HG02678 (cell line): ENCODE measurements around the gene NCSTN.

Experiments
- ATAC-seq: cut with Tn5 transposase; IDR thresholded peaks from one replicate; pipeline ENCODE4 v1.9.1; 2021; ENCODE audit warnings: mild to moderate bottlenecking, moderate library complexity; ENCODE audit not compliant: unreplicated experiment

The NCSTN gene

DNA sequence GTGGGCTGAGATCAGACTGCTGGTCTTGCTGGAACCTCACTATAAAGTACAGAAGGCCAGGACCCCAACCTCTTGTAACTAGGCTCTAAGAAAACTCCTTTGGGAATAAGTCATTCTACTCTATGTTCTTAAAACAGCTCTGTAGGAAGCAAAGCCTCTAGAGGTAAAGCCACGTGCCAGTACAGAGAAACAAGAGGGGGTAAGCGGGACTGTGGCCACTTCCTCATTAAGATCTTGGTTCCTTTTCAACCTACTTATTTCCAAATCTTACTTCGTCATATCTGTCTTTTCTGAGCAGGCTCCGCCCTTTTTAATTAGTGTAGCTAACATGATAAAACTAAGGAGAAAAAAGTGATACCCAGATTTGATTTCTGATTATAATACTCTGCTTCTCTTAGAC lies 3.8 kb downstream of the NCSTN start:
- peak; percentile 38 for ATAC-seq

DNA sequence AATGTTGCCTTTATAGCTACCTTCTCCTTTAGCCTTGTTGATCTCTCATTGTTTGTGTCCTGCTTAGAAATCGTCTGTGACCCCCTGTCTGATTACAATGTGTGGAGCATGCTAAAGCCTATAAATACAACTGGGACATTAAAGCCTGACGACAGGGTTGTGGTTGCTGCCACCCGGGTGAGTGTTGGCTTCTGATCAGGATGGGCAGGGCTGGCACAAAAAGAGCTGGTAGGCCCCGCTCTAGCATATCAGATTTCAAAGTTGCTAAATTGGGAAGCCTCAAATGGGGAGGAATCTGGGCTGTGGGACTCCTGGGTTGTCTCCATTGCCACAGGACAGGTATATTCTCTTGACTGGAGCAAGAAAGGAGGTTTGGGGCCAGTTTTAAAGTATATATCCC lies 8.4 kb downstream of the NCSTN start:
- no peak for ATAC-seq

- no peak for ATAC-seq
These were observed 9.4 kb downstream of the NCSTN start for GRCh38 chr1:160352555-160352954.

DNA sequence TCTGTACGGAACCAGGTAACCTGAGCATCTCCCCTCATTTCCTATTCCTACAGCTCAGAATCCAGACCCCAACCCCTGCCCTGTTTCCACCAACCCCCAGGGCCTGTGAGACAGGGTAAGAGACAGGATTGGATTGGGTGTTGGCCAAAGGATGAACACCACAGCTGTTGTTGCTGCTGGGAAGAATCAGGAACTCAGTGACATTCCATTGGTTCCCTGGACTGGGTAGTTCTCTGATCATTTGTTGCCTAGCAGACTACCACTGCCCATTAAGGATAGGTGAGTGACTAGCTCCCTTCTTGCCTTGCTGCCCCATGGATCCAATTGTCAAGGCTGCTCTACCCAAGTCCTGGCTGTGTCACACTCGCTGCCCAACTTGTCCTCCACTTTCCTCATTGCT lies 10.0 kb downstream of the NCSTN start:
- no peak for ATAC-seq

DNA sequence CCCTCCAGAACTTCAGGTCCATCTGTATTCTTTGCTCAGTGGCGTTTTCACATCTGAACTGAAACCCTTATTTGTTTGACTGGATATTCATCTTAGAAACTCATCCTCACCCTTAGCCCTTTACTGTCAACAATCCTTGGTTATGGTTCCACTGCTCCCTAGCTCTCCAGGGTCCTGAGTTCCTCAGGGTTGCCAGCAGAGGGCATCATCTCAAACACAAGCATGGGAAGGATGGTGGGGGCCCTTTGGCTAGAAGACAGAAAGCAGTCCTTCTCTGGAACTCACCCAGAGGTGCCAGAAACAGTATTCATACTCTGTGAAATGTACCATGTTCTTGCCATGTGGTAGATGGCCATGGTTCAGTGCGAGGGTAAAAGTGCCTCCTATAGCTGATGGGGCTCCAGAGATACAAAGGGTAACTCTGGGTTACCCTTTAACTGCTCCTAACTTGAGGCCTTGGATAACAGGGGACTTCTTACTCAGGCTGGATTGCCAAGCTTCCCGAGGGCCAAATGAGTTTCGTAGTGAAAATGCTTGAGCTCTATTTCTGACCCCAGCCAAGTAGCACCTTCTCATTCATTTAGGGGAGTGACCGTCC lies 11.3 kb downstream of the NCSTN start:
- no peak for ATAC-seq

DNA sequence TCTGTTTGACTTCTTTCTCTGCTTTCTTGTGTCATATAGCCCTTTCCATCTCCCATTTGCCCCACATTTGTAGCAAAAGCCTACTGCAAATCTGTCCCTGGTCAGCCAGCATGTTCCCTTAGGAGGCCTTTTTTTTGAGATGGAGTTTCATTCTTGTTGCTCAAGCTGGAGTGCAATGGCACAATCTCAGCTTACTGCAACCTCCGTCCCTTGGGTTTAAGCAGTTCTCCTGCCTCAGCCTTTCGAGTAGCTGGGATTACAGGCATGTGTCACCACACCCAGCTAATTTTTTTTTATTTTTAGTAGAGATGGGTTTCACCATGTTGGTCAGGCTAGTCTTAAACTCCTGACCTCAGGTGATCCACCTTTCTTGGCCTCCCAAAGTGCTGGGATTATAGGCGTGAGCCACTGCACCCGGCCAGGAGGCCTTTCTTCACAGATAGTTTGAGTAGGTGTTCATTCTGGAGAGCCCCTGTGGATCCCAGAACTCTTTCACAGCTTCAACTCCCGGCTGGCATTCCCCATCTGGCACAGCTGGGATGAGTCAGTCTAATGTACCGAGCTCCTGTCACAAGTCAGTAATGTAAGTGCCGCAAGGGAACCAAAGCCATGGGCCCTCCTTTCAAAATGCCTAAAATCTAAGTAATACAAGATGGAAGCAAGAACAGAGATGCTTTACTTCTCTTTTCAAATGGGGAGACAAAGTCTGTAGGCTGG lies 14.3 kb downstream of the NCSTN start:
- no peak for ATAC-seq

DNA sequence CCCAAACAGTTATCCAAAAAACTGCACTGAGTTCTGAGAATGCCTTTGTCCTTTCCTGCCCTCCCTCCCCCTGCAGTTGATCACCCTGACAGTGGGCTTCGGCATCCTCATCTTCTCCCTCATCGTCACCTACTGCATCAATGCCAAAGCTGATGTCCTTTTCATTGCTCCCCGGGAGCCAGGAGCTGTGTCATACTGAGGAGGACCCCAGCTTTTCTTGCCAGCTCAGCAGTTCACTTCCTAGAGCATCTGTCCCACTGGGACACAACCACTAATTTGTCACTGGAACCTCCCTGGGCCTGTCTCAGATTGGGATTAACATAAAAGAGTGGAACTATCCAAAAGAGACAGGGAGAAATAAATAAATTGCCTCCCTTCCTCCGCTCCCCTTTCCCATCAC lies 14.9 kb downstream of the NCSTN start:
- no peak for ATAC-seq

DNA sequence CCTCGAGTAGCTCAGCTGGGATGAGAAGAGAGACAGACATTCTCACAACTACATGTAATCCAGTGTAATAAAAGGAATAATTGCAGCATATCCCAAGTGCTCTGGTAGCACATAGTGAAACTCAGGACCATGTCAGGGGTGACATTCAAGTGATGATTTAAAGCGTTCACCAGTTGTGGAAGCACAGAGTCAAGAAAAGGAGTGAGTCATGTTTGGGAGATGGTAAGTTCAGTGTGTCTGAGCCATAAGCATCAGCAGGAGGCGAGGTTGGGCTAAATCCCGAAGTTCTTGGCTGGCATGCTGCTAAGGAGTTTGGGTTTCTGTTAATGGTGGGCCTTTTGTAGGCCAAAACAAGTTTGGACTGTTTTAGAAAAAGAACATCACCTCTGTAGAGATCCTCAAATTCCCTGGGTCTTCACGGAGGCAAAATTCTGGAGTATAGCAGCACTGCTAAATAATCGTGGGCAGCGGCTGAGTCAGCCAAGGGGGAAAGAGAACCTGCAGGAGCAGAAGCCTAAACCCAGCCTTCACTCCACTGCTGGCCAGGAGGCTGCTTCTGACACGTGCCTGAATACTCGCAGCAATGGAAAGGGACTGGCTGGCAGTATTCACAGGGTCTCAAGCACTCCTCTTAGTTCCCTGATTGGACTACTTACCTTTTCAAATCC lies 16.5 kb downstream of the NCSTN start:
- ATAC-seq = no peak

DNA sequence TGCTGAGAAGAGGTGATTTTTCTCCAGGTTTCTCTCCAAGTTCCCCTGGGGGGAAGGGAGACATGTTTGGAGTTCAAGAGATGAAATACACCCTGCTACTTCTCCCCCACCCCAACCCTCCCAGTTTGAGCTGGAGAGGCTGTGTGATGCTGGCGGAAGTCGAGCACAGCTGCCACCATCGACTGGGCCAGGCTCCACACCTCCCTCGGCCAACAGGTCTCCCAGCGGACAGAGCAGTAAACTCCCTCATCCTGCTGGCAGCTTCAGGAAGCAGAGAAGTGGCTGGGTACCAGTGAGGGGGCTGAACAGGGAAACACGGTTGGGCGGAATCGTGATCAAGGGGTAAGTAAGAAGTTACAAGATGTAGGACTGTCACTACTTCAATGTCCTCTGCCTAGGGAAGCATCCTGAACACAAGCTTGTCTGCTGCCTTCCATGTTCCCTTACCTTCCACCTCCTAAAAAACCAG lies 17.1 kb downstream of the NCSTN start:
- ATAC-seq = no peak

DNA sequence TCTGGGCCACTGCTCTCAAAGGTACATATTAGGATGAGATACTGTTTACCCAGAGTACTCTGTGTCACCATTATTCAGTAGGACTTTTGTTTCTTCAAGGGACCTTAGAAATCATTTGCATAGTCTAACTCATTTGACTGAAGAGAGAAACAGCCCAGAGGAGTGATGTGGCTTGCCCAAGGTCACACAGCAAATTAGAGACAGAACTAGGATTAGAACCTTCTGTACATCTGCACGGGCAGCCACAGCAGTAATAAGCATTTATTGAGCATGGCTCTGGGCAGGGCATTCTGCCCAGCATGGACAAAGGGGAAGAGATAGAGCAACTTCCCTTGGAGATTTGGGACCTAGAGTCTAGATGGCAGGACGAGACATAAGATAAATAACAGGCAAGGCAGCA lies 18.0 kb downstream of the NCSTN start:
- ATAC-seq = no peak

DNA sequence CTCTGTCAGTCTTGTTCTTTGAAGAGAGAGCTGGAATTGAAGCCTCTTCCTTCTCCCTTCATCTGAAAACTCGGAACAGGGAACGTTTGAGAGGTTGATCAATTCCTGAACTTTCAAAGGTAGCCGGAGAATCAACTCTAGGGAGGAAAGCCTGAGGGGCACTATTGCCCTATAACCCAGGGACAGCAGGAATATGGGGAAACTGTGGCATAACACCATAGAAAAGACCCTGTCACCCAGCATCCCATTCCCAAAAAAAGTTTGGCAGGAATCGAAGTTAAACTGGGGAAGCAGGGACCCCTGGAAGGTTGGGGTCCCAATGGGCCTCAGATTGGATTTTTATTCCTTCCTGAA lies 18.6 kb downstream of the NCSTN start:
- no peak for ATAC-seq

DNA sequence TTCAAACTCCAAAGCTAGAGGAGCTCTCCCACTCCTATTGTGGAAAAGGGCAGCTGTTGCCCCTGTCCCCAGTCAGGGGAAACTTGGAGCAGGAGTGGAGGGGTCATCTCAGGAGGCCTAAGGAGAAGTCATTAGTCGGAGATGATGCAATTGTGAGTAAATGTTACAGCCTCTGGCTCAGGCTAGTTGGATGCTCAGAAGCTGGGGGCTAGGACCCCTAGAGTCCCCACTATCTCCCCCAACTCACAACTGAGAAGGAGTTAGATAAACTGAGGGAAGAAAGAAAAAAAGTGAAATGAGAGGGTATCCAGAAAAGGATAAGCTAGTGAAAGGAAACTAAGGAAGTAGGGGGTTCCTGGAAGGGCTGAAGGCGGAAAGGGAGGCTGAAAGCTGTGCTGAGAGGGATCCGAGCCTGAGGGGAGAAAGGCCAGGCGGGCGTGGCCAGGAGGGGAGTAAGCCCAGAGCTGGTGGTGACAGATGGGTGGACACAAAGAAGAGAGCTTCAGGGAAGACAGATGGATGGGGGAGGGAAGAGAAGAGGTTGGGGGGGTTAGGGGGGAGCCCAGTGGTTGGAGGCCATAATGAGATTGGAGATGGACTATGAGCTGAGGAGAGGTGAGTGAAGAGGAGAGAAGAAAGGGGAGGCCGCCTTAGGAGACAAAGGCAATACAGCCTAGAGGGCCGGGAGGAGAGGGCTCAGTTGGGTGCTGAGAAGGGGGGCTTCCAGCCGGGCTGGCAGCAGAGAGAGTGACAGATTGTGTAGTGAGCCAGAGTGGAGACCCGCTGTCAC lies 19.2 kb downstream of the NCSTN start:
- no peak for ATAC-seq

DNA sequence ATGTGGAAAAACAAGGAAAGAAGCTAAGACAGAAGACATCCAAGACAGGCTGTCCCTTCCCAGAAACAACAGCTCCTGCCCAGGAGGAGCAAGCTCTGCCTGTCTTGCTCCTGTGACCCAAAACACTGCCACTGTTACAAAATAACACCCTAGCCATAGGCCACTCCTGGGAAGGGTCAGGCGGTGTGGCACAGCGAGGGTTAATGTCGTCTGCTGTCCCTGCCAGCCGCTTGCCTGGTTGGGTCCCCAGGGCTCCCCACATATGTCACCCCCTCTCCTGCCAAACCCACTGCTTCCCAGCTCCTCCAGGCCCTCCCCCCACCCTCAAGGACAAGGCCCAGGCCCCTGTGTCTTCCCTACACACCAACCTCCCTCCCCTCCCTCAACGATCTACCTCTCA lies 19.8 kb downstream of the NCSTN start:
- no peak for ATAC-seq

- ATAC-seq = no peak
These were observed 21.0 kb downstream of the NCSTN start for GRCh38 chr1:160363951-160364735.

DNA sequence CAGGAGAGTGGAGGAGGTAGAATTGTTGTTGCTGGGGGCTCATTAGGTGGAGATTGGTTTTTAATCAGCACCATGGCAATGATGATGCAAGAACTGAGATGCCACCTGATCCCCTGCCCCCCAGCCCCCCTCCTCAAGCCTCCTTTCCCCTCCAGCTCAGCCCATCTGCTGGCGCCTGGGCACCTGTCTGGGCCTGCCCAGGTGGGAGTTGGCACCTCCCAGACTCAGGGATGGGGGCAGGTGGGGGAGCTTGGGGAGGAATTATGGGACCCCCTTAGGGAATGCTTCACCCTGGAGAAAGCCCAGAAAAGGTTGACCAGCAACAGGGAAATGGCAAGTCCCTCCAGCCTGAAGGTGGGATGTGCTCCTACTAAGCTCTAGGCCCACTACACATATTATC lies 22.1 kb downstream of the NCSTN start:
- ATAC-seq = no peak

GRCh38 chr1:160366731-160367515 lies 23.7 kb downstream of the NCSTN start, which contains the start of gene NHLH1:
Gene NHLH1, plus strand, starts transcription at chr1:160367071. Its CDS starts 3,661 bp downstream, at chr1:160370732.
- no peak for ATAC-seq

DNA sequence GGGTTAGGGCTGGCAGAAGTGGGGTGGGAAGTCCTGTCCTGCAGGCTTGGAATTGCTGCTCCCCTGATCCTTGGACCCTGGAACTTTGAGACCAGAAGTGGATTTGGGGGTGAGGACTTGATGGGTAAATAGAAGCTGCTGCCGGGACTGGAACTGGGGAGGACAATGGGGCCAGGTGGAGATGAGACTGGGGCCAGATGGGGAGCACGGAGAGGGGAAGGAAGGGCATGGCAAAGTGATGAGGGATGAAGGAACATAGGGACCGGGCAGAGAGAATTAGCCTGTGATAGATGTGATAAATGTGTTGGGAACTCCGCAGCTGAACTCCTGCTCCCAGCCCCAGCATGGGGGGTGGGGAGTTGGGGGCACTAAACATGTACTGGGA lies 24.3 kb downstream of the NCSTN start:
- no peak for ATAC-seq

DNA sequence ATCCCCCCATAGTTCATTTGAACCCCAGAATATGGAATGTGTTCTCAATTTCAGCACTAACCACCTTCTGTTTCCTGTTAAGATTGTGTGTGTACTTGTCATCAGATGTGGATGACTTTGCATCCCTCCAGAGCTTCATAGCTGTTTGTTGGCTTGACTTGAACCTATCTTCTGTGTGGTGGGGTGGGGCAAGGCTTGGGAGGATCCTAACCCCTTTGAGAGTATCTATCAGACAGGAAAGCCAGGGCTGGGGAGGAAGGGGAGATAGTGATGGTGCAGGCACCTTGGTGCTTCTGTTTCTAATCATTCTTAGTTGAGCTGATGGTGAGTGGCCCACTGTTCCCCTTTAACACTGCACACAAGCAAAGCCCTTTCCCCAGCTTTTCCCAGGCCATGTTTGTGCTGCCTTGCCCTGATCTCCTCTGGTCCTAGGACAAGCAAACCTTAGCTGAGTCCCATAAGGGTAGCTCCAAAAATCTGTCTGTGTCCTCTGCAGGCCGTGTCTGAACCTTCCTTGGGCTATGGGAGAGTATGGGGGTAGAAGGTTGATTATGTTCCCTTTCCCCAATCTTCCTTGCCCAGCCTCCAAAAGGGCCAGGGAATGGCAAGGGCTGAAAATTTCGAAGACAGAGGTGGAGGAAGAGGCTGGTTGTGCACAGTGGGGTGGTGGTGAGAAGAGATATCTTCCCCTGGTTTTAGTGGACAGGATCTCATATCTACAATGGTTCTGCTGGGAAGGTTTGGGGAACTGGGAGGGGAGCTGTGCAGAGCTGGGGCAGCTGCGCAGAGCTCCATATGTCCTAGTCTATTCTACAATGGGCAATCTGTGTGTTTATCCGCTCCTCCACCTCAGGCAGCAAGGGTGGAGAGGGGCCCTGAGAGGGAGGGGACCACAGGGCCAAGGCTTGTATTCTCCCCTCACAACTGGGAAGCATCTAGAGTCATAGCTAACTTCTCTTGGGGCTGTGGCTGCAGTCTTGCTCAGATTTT lies 25.0 kb downstream of the NCSTN start:
- ATAC-seq = no peak

- ATAC-seq = no peak
These were observed 25.9 kb downstream of the NCSTN start for GRCh38 chr1:160369087-160369486.
